NT2/D1 (cell line): ENCODE data around the gene CDK11B.
A peak's percentile ranks its signal among the peaks of the same experiment; 100 is the strongest.
"Not testable (repeated sequence)": the region's sequence is repeated elsewhere in the genome, so short reads cannot be mapped to it uniquely, and the experiment has no call there.

Source experiments
- DNase-seq: peaks from one replicate; pipeline ENCODE4 v3.0.0-alpha.2; 2011; ENCODE audit warnings: low read depth, low spot score
- H3K27me3 ChIP-seq: 2 replicates; pipeline ENCODE4 v1.6.0; 2011; ENCODE audit warnings: mild to moderate bottlenecking; ENCODE audit not compliant: insufficient read length, insufficient read depth
- H3K36me3 ChIP-seq: 2 replicates; pipeline ENCODE4 v1.6.1; 2011; ENCODE audit warnings: mild to moderate bottlenecking, low read length, mixed read lengths; ENCODE audit not compliant: insufficient read depth, insufficient read length
- H3K4me1 ChIP-seq: 2 replicates; pipeline ENCODE4 v1.5.1; 2011; ENCODE audit not compliant: insufficient read depth, insufficient read length
- H3K4me3 ChIP-seq: 2 replicates; pipeline ENCODE4 v1.5.1; 2011; ENCODE audit warnings: low read depth; ENCODE audit not compliant: insufficient read length
- H3K9ac ChIP-seq: 2 replicates; pipeline ENCODE4 v1.6.0; 2011; ENCODE audit warnings: low read depth; ENCODE audit not compliant: insufficient read length
- H3K9me3 ChIP-seq: 2 replicates; pipeline ENCODE4 v1.5.1; 2011; ENCODE audit warnings: mild to moderate bottlenecking, low read length; ENCODE audit not compliant: insufficient read depth
- SUZ12 ChIP-seq: IDR thresholded peaks from 2 replicates; pipeline ENCODE4 v1.6.1; 2011; ENCODE audit not compliant: insufficient read length, insufficient read depth; ENCODE audit errors: extremely low read depth
- YY1 ChIP-seq: IDR thresholded peaks from 2 replicates; pipeline ENCODE4 v1.6.1; 2011; ENCODE audit not compliant: insufficient read length, insufficient read depth
- ZNF274 ChIP-seq: IDR thresholded peaks from 2 replicates; pipeline ENCODE4 v1.6.1; 2011; ENCODE audit warnings: mild to moderate bottlenecking, low read depth, low read length

Gene CDK11B

GRCh38 chr1:1638528-1638927 lies 20.3 kb downstream of the CDK11B start:
- not testable (repeated sequence) for H3K9me3 ChIP-seq, DNase-seq
- peaks cover 13% of the 10 kb centered on the region for H3K36me3 ChIP-seq

GRCh38 chr1:1637479-1637875 lies 21.3 kb downstream of the CDK11B start:
- H3K36me3 ChIP-seq, result peaks cover 13% of the 10 kb centered on the region
- not testable (repeated sequence) for DNase-seq, H3K9me3 ChIP-seq

More at GRCh38 chr1:1638528-1638927, 20.3 kb downstream of the CDK11B start:
- not testable (repeated sequence) for H3K4me3 ChIP-seq, H3K27me3 ChIP-seq, H3K9ac ChIP-seq, H3K4me1 ChIP-seq

GRCh38 chr1:1636621-1637478 lies 22.0 kb downstream of the CDK11B start:
- not testable (repeated sequence) for H3K4me1 ChIP-seq, H3K9me3 ChIP-seq, H3K27me3 ChIP-seq, H3K9ac ChIP-seq, H3K4me3 ChIP-seq, DNase-seq
- peaks cover 13% of the 10 kb centered on the region for H3K36me3 ChIP-seq

More at GRCh38 chr1:1637479-1637875, 21.3 kb downstream of the CDK11B start:
- not testable (repeated sequence) for H3K9ac ChIP-seq, H3K4me1 ChIP-seq, H3K27me3 ChIP-seq, H3K4me3 ChIP-seq

DNA sequence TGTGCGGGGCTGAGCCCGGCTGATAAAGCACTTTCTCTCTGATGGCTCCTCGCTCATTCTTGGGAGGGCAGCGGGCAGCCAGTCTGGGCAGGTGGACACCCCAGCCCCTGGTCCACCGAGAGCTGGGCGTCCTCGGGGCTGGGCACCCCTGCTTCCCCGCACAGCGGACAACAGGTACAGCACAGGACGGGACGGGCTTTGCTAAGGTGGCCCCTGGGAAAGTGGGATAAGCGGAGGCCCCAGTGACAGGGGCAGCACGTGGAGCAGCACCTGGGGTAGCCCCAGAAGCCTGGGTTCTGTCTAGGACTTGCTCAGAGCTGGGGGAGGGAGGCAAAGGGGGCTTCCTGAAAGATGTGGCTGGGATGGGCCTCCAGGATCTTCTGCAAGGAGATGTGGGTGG lies 24.2 kb downstream of the CDK11B start:
- H3K9ac ChIP-seq, H3K9me3 ChIP-seq, H3K4me3 ChIP-seq, H3K4me1 ChIP-seq, H3K27me3 ChIP-seq, DNase-seq: not testable (repeated sequence)
- peaks cover 13% of the 10 kb centered on the region for H3K36me3 ChIP-seq

DNA sequence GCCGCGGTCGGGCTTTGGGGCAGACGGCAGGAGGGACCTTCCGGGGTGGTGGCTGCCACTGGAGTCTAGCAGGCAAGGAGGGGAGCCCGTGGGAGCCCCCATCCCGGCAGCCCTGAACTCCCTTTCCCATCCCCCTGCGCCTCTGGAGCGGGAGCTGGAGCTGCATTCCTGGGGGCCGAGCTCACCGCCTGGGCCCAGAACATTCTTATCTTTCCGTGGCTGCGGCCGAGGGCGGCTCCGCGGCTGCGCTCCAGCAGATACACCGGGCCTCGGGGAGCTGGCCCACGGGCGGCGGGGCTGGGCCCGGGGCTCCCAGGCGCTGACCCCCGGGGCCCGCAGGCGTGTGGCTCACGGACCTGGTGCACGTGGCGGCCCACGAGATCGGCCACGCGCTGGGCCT lies 25.4 kb downstream of the CDK11B start:
- H3K4me1 ChIP-seq, H3K9ac ChIP-seq, DNase-seq, H3K4me3 ChIP-seq, H3K27me3 ChIP-seq, H3K9me3 ChIP-seq: not testable (repeated sequence)
- H3K36me3 ChIP-seq, result peaks cover 16% of the 10 kb centered on the region

DNA sequence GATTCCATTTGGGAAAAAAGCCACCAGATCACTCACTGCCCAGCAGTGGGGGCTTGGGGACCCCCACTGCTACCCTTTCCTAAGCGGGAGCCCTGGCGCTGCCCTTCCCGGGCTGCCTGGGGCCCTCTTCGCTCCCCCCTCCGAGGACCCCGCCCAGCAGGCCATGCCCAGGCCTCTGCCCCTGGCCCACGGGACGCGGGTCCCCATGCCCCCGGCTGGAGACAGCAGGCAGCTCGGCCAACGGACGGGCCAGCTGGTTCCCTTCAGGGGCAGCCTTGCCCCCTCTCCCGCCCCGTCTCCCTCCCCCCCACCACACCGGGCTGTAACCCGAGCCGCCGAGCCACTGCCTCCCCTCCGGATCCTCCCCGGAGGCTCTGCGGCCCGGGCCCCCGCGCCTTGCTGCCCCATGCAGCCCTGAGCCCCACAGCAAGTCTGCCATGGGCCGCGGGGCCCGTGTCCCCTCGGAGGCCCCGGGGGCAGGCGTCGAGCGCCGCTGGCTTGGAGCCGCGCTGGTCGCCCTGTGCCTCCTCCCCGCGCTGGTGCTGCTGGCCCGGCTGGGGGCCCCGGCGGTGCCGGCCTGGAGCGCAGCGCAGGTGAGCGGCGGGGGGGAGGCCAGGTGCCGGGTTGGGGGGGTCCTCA lies 26.9 kb downstream of the CDK11B start, which contains the start of gene MMP23B:
Gene MMP23B, plus strand, starts transcription at position 392 of the 639 bp plus-strand sequence. Its CDS starts 46 bp downstream, at position 438.
- TF ChIP-seq SUZ12, result no peak
- no peak for TF ChIP-seq YY1
- TF ChIP-seq ZNF274, result no peak
- Histone ChIP-seq H3K9ac (peak within 1 kb of the TSS; percentile 64), H3K36me3 (peaks cover 21% of the 10 kb centered on the region), H3K27me3 (no peaks in the 10 kb centered on the region), H3K4me3 (peak within 1 kb of the TSS; percentile 47), H3K4me1 (no peaks in the 10 kb centered on the region), H3K9me3 (no peaks in the 10 kb centered on the region)
- no peak for DNase-seq

GRCh38 chr1:1630965-1631781 lies 27.6 kb downstream of the CDK11B start:
- H3K4me1 ChIP-seq, result no peaks in the 10 kb centered on the region
- TF ChIP-seq YY1 (no peak), ZNF274 (no peak), SUZ12 (no peak)
- H3K27me3 ChIP-seq, result no peaks in the 10 kb centered on the region
- peaks cover 16% of the 10 kb centered on the region for H3K36me3 ChIP-seq
- no peak overlapping the region for H3K4me3 ChIP-seq
- H3K9me3 ChIP-seq, result no peaks in the 10 kb centered on the region
- DNase-seq, result no peak
- peak overlapping the region; percentile 64 for H3K9ac ChIP-seq
